ENCODE data around the gene CATSPERZ. TPM values are rescaled to one million over a fixed set of nuclear protein-coding genes. Genes with fewer than 3 reads are reported as not detected.

Gene CATSPERZ
- total RNA-seq, 1 donor from 2014 or later = not detected

- peaks cover 47% of the 10 kb centered on the region for H3K4me1 ChIP-seq
Observed at GRCh38 chr11:64286801-64287159, 13.4 kb upstream of the CATSPERZ start.

GRCh38 chr11:64287676-64288352, 12.3 kb upstream of the CATSPERZ start:
- peaks cover 10% of the 10 kb centered on the region for H3K27me3 ChIP-seq
- no peak overlapping the region for H3K4me3 ChIP-seq
- H3K4me1 ChIP-seq = peaks cover 48% of the 10 kb centered on the region
- DNase-seq (ENCODE audit: extremely low spot score in 2 of 2) = no peak
- no peak overlapping the region for H3K27ac ChIP-seq
- intact Hi-C loops (cut with DNase I) = no loop called here
- no peaks in the 10 kb centered on the region for H3K9me3 ChIP-seq
- TF ChIP-seq CTCF (IDR thresholded peaks at IDR 0.05) (no peak), POLR2A (IDR thresholded peaks at IDR 0.05) (no peak), POLR2AphosphoS5 (IDR thresholded peaks at IDR 0.05; ENCODE audit: insufficient read depth in 1 of 2, low read depth in 1 of 2) (no peak)
- no peaks in the 10 kb centered on the region for H3K36me3 ChIP-seq

More at GRCh38 chr11:64286801-64287159, 13.4 kb upstream of the CATSPERZ start:
- H3K4me3 ChIP-seq = no peak overlapping the region
- no peak for TF ChIP-seq POLR2A (IDR thresholded peaks at IDR 0.05)
- no peaks in the 10 kb centered on the region for H3K36me3 ChIP-seq
- intact Hi-C loops (cut with DNase I) = no loop called here
- H3K27ac ChIP-seq = no peak overlapping the region
- DNase-seq (ENCODE audit: extremely low spot score in 2 of 2) = no peak
- no peaks in the 10 kb centered on the region for H3K9me3 ChIP-seq
- H3K27me3 ChIP-seq = peaks cover 4% of the 10 kb centered on the region

- TF ChIP-seq CTCF (IDR thresholded peaks at IDR 0.05) (no peak), POLR2AphosphoS5 (IDR thresholded peaks at IDR 0.05; ENCODE audit: insufficient read depth in 1 of 2, low read depth in 1 of 2) (no peak), POLR2A (IDR thresholded peaks at IDR 0.05) (no peak)
- Histone ChIP-seq H3K4me1 (peaks cover 43% of the 10 kb centered on the region), H3K36me3 (no peaks in the 10 kb centered on the region), H3K4me3 (no peak overlapping the region), H3K9me3 (no peaks in the 10 kb centered on the region), H3K27me3 (peaks cover 10% of the 10 kb centered on the region), H3K27ac (no peak overlapping the region)
- no peak for DNase-seq (ENCODE audit: extremely low spot score in 2 of 2)
- intact Hi-C loops (cut with DNase I) = no loop called here
Observed at GRCh38 chr11:64288353-64288750, 11.8 kb upstream of the CATSPERZ start.

- Histone ChIP-seq H3K4me1 (peaks cover 36% of the 10 kb centered on the region), H3K9me3 (no peaks in the 10 kb centered on the region), H3K27ac (no peak overlapping the region), H3K36me3 (no peaks in the 10 kb centered on the region), H3K4me3 (no peak overlapping the region), H3K27me3 (peaks cover 10% of the 10 kb centered on the region)
- intact Hi-C loops (cut with DNase I) = no loop called here
- TF ChIP-seq CTCF (IDR thresholded peaks at IDR 0.05) = no peak
- no peak for DNase-seq (ENCODE audit: extremely low spot score in 2 of 2)
Observed at GRCh38 chr11:64289002-64289564, 11.1 kb upstream of the CATSPERZ start.

GRCh38 chr11:64290352-64291261, 9.6 kb upstream of the CATSPERZ start:
- peaks cover 10% of the 10 kb centered on the region for H3K27me3 ChIP-seq
- TF ChIP-seq CTCF (IDR thresholded peaks at IDR 0.05) (no peak), POLR2AphosphoS5 (IDR thresholded peaks at IDR 0.05; ENCODE audit: insufficient read depth in 1 of 2, low read depth in 1 of 2) (no peak), POLR2A (IDR thresholded peaks at IDR 0.05) (no peak)
- no peak overlapping the region for H3K27ac ChIP-seq
- peaks cover 32% of the 10 kb centered on the region for H3K4me1 ChIP-seq
- intact Hi-C loops (cut with DNase I) = no loop called here
- H3K9me3 ChIP-seq = no peaks in the 10 kb centered on the region
- no peaks in the 10 kb centered on the region for H3K36me3 ChIP-seq
- no peak overlapping the region for H3K4me3 ChIP-seq
- DNase-seq (ENCODE audit: extremely low spot score in 2 of 2) = no peak
